Measurements from ENCODE around the gene ASPDH. TPM values are rescaled to one million over a fixed set of nuclear protein-coding genes. Genes with fewer than 3 reads are reported as not detected.

ASPDH gene
- total and polyA plus RNA-seq, 12 donors: not detected

DNA sequence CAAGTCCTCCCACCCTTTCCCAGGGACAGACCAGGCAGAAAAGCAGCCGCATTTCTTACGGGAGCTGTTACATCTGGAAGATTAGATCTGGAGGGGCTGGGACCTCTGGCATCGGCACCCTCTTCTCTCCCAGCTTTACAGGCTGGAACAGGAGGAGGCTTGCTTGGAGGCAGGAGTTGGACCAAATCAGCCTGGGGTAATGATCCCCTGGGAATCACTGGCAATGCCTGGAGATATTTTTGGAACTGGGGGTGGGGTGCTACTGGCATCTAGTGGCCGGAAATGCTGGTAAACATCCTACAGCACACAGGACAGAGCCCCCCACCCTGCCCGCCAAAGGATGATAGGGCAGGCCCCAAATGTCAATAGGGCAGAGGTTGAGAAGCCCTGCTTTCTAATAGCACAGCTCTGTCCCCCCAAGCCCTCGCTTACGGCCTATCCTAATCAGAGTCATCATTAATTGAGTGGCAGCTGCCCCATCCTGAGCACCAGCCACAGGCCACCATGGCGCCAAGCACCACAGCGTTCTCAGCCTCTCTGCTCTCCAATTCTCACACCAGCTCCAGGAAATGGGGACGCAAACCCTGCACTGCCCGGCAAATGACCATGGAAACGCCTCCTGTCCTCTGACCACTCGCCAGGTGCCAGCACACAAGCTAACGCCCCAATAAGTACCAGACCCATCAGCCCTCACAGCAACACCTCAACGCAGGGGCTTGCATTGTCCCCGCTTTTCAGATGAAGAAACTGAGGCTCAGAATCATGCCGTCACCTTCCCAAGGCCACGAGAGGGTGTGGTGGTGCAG, 33.9 kb upstream of the ASPDH start:
- DNase-seq (no peak), ATAC-seq (peak in 3 of 8 donors; percentile 20 to 30 (median 25))
- Histone ChIP-seq H3K27ac (no peak overlapping the region), H3K4me3 (no peak overlapping the region), H3K27me3 (peaks cover 0 to 56% (median 30%) of the 10 kb centered on the region in 7 donors), H3K9me3 (no peaks in the 10 kb centered on the region), H3K36me3 (no peaks in the 10 kb centered on the region), H3K4me1 (no peaks in the 10 kb centered on the region)
- intact Hi-C loops (cut with DNase I): loop anchor here in 1 of 10 donors (10.0 kb wide), 1 partner anchor 237 kb away; no protein-coding TSS in a partner anchor
- 64% methylated on average over 18 of the region's 18 CpGs for WGBS, 2 donors
- TF ChIP-seq, protein P1, sequence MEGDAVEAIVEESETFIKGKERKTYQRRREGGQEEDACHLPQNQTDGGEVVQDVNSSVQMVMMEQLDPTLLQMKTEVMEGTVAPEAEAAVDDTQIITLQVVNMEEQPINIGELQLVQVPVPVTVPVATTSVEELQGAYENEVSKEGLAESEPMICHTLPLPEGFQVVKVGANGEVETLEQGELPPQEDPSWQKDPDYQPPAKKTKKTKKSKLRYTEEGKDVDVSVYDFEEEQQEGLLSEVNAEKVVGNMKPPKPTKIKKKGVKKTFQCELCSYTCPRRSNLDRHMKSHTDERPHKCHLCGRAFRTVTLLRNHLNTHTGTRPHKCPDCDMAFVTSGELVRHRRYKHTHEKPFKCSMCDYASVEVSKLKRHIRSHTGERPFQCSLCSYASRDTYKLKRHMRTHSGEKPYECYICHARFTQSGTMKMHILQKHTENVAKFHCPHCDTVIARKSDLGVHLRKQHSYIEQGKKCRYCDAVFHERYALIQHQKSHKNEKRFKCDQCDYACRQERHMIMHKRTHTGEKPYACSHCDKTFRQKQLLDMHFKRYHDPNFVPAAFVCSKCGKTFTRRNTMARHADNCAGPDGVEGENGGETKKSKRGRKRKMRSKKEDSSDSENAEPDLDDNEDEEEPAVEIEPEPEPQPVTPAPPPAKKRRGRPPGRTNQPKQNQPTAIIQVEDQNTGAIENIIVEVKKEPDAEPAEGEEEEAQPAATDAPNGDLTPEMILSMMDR (IDR thresholded peaks at IDR 0.05): peak in 3 of 9 donors; percentile 8 to 31 (median 10)

DNA sequence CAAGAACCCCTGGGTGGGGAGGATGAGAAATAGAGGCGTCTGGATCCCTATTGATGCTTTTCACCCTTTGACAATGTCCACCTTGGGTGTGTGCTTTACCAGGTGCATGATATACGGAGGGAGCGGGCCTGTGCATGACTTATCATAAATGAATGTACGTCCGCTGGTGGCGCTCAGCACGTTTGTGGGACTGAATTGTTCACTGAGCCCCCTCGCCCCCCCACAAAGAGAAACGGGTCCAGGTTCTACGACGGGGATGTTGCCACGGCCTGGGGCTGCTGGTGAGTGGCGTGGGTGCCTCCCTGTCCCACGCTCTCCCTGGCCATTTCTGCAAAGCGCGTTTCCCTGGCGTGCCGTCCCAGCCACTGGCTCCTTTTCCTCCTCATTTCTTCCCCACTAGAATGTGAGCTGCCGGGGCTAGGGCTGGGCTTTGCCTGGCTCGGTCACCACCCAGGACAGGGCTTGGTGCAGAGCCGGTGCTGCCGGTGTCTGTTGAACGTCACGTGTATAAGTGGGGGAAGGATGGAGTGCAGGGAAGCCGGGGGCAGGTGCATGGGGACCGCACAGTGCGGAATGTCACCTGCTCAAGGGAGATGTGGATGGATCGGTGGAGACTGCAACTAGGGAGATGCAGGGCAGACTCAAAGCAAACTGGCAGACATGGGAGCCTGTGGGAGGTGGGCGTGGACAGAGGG, 33.0 kb upstream of the ASPDH start:
- Histone ChIP-seq H3K4me3 (no peak overlapping the region), H3K27ac (no peak overlapping the region), H3K36me3 (no peaks in the 10 kb centered on the region), H3K27me3 (peaks cover 0 to 49% (median 23%) of the 10 kb centered on the region in 7 donors), H3K4me1 (no peaks in the 10 kb centered on the region), H3K9me3 (no peaks in the 10 kb centered on the region)
- 69 to 72% methylated on average over 29 of the region's 29 CpGs for WGBS, 2 donors
- TF ChIP-seq, protein P1 (IDR thresholded peaks at IDR 0.05): no peak
- DNase-seq: no peak
- intact Hi-C loops (cut with DNase I): loop anchor here in 1 of 10 donors (10.0 kb wide), 1 partner anchor 238 kb away; no protein-coding TSS in a partner anchor
- peak in 1 of 8 donors; percentile 19 for ATAC-seq

DNA sequence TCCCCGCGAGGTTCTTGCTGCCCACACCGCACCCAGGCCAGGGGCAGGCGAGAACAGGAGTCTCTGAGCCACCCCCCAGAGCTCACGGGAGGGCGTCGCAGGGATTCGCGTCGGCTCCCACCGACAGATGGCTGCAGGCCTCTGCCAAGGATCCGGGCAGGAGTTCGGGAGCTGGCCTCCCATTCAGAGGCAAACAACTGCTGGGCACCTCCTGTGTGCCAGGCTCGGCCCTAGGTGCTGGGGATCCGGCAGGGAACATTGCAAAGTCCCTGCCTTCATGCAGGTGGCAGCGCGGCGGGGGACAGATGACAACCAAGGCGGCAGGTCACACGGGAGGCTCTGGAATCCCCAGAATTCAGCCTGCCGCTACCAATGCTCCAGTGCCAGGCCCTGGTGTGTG, 29.2 kb upstream of the ASPDH start:
- no peak overlapping the region for H3K27ac ChIP-seq
- 81 to 85% methylated on average over 21 of the region's 21 CpGs for WGBS, 2 donors
- intact Hi-C loops (cut with DNase I): loop anchor here in 1 of 10 donors (10.0 kb wide), 1 partner anchor 242 kb away; no protein-coding TSS in a partner anchor
- no peaks in the 10 kb centered on the region for H3K9me3 ChIP-seq
- TF ChIP-seq, protein P1 (IDR thresholded peaks at IDR 0.05): no peak
- ATAC-seq: no peak
- peaks cover 0 to 14% (median 7%) of the 10 kb centered on the region in 7 donors for H3K27me3 ChIP-seq
- no peak for DNase-seq
- H3K4me1 ChIP-seq: peaks cover 0 to 2% (median 0%) of the 10 kb centered on the region in 9 donors
- H3K4me3 ChIP-seq: no peak overlapping the region
- no peaks in the 10 kb centered on the region for H3K36me3 ChIP-seq

- Histone ChIP-seq H3K4me1 (peaks cover 0 to 5% (median 0%) of the 10 kb centered on the region in 9 donors), H3K27me3 (peaks cover 0 to 9% (median 0%) of the 10 kb centered on the region in 7 donors), H3K4me3 (no peak overlapping the region), H3K36me3 (no peaks in the 10 kb centered on the region), H3K9me3 (peaks cover 0 to 12% (median 3%) of the 10 kb centered on the region in 11 donors), H3K27ac (no peak overlapping the region)
- intact Hi-C loops (cut with DNase I): loop anchor here in 9 of 10 donors (1.0 to 10.0 kb wide), 4 partner anchors 245 to 387 kb away; no protein-coding TSS in a partner anchor
- 19% methylated on average over 15 of the region's 15 CpGs for WGBS, 2 donors
- ATAC-seq (peak; percentile 55 to 89 (median 79)), DNase-seq (peak; percentile 69 to 83)
- TF ChIP-seq, protein P1 (IDR thresholded peaks at IDR 0.05): peak; percentile 57 to 83 (median 78)
Measured at GRCh38 chr19:50537769-50538230, 24.1 kb upstream of the ASPDH start.
